ENCODE measurements around the gene MOSPD2.

MOSPD2 gene

DNA sequence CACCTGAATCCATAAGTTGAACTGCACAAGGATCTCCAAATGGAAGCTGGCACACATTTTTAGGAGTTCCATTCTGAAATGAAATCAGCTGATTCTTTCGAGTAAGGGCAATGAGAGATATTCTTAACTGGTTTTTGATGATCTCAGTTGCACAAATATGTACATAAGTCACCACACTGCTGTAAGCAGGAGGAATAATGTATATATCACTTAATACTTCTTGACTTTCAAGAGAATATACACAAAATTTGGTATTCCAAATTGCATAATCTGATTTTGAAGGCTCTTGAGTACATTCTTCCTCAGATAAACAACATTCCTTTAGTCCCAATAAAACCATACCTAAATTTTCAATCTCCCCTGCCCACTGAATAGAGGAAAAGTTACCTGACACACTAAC, 8.6 kb upstream of the MOSPD2 start:
- H3K36me3 ChIP-seq (ENCODE audit: control insufficient read depth, insufficient read depth, low read length) = no peaks in the 10 kb centered on the region
- no peaks in the 10 kb centered on the region for H3K4me1 ChIP-seq
- H3K9me3 ChIP-seq (ENCODE audit: control insufficient read depth, low read length) = no peaks in the 10 kb centered on the region
- H3K27ac ChIP-seq = no peak overlapping the region
- no peak overlapping the region for H3K4me2 ChIP-seq (ENCODE audit: low read length)
- no peaks in the 10 kb centered on the region for H3K27me3 ChIP-seq (ENCODE audit: control insufficient read depth, insufficient read depth, low read length)
- H3K9ac ChIP-seq = no peak overlapping the region
- H3K79me2 ChIP-seq = no peaks in the 10 kb centered on the region
- no peak overlapping the region for H3K4me3 ChIP-seq (ENCODE audit: low read depth, low read length)
- H2AFZ ChIP-seq = no peak overlapping the region
- TF ChIP-seq, protein P1, sequence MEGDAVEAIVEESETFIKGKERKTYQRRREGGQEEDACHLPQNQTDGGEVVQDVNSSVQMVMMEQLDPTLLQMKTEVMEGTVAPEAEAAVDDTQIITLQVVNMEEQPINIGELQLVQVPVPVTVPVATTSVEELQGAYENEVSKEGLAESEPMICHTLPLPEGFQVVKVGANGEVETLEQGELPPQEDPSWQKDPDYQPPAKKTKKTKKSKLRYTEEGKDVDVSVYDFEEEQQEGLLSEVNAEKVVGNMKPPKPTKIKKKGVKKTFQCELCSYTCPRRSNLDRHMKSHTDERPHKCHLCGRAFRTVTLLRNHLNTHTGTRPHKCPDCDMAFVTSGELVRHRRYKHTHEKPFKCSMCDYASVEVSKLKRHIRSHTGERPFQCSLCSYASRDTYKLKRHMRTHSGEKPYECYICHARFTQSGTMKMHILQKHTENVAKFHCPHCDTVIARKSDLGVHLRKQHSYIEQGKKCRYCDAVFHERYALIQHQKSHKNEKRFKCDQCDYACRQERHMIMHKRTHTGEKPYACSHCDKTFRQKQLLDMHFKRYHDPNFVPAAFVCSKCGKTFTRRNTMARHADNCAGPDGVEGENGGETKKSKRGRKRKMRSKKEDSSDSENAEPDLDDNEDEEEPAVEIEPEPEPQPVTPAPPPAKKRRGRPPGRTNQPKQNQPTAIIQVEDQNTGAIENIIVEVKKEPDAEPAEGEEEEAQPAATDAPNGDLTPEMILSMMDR (IDR thresholded peaks at IDR 0.05) = no peak

DNA sequence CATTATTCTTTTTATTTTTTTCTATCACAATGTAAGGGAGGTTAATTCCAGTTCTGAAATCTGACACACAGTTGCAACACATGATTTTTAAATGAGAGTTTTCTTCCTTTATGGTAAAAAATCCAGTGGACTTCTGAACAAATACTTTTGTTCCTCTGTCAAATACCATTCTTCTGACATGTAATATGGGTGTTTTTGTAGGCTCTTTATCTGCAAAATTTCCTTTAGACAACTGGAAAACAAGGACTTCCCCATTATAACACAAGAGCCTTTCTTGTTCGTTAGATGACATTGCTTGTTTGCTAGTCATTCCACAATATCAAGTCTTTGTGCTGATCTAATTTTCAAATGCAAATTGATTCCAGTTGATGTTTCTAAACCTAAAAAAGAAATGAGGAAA, 8.0 kb upstream of the MOSPD2 start:
- no peaks in the 10 kb centered on the region for H3K36me3 ChIP-seq (ENCODE audit: control insufficient read depth, insufficient read depth, low read length)
- H2AFZ ChIP-seq = no peak overlapping the region
- H3K4me3 ChIP-seq (ENCODE audit: low read depth, low read length) = no peak overlapping the region
- TF ChIP-seq, protein P1 (IDR thresholded peaks at IDR 0.05) = no peak
- H3K9me3 ChIP-seq (ENCODE audit: control insufficient read depth, low read length) = no peaks in the 10 kb centered on the region
- H3K27ac ChIP-seq = no peak overlapping the region
- no peaks in the 10 kb centered on the region for H3K79me2 ChIP-seq
- no peak overlapping the region for H3K9ac ChIP-seq
- H3K4me1 ChIP-seq = no peaks in the 10 kb centered on the region
- no peak overlapping the region for H3K4me2 ChIP-seq (ENCODE audit: low read length)
- no peaks in the 10 kb centered on the region for H3K27me3 ChIP-seq (ENCODE audit: control insufficient read depth, insufficient read depth, low read length)

DNA sequence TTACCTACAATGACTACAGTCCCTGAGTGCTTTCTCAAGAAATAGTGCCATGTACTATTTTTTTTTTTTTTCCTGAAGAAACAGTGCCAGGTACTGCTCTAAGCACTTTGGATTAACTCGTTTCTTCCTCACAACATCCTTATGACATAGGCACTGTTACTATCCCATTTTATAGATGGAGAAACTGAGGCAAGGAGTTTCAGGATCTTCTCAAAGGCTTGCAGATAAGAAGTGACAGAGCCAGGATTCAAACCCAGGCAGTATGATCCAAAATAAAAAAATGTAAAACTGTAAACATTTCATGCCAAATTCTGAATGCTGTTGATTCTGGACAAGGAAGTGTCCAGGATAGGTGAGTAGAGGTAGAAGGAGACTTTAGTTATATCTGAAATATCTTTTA, 1.5 kb upstream of the MOSPD2 start:
- no peaks in the 10 kb centered on the region for H3K36me3 ChIP-seq (ENCODE audit: control insufficient read depth, insufficient read depth, low read length)
- no peak overlapping the region for H3K4me2 ChIP-seq (ENCODE audit: low read length)
- H3K9ac ChIP-seq = no peak overlapping the region
- H3K79me2 ChIP-seq = no peaks in the 10 kb centered on the region
- H3K9me3 ChIP-seq (ENCODE audit: control insufficient read depth, low read length) = no peaks in the 10 kb centered on the region
- no peak overlapping the region for H3K4me3 ChIP-seq (ENCODE audit: low read depth, low read length)
- no peaks in the 10 kb centered on the region for H3K27me3 ChIP-seq (ENCODE audit: control insufficient read depth, insufficient read depth, low read length)
- TF ChIP-seq, protein P1 (IDR thresholded peaks at IDR 0.05) = no peak
- H3K4me1 ChIP-seq = no peaks in the 10 kb centered on the region
- no peak overlapping the region for H2AFZ ChIP-seq
- no peak overlapping the region for H3K27ac ChIP-seq

DNA sequence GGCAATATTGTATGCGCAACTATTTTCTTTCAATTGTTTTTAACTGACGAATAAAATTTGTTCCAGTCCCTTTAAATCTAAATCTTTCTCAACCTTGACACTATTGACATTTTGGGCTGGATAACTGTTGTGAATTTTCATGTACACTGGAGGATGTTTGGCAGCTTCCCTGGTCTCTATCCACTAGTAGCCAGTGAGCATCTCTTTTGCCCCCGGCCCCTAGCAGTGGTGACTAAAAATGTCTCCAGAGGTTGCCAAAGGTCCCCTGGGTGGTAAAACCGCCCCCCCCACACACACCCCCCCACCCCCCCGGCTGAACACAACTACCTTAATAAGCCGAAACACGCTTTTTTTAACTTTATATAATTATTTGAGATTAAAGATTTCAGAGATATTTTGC, 866 bp upstream of the MOSPD2 start:
- no peak overlapping the region for H3K9ac ChIP-seq
- H3K27ac ChIP-seq = no peak overlapping the region
- H3K27me3 ChIP-seq (ENCODE audit: control insufficient read depth, insufficient read depth, low read length) = no peaks in the 10 kb centered on the region
- peak overlapping the region; percentile 43 for H2AFZ ChIP-seq
- no peaks in the 10 kb centered on the region for H3K4me1 ChIP-seq
- H3K36me3 ChIP-seq (ENCODE audit: control insufficient read depth, insufficient read depth, low read length) = no peaks in the 10 kb centered on the region
- no peaks in the 10 kb centered on the region for H3K79me2 ChIP-seq
- peak overlapping the region; percentile 41 for H3K4me3 ChIP-seq (ENCODE audit: low read depth, low read length)
- no peaks in the 10 kb centered on the region for H3K9me3 ChIP-seq (ENCODE audit: control insufficient read depth, low read length)
- peak overlapping the region; percentile 80 for H3K4me2 ChIP-seq (ENCODE audit: low read length)
- TF ChIP-seq, protein P1 (IDR thresholded peaks at IDR 0.05) = no peak

DNA sequence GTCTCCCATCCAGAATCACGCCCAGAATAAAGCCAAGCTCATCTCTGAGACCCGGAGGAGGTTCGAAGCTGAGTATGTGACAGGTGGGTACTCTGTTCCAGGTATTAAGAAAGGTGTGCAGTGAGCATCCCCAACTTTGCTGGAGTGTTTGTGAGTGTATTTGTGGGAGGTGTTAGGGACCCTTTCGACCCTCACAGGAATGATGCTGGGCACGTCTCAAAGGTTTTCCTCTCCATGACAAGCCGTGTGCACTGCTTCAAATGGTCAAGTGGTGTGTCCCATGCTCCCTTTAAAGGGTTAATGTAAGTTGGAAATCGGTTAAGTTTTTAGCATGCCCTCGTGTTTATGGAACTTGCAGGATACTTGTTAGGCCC, 442 bp downstream of the MOSPD2 start:
- Histone ChIP-seq H3K4me3 (ENCODE audit: low read depth, low read length) (peak overlapping the region; percentile 78), H3K27me3 (ENCODE audit: control insufficient read depth, insufficient read depth, low read length) (no peaks in the 10 kb centered on the region), H3K27ac (peak overlapping the region; percentile 72), H3K4me1 (no peaks in the 10 kb centered on the region), H3K79me2 (no peaks in the 10 kb centered on the region), H2AFZ (peak overlapping the region; percentile 90), H3K9me3 (ENCODE audit: control insufficient read depth, low read length) (no peaks in the 10 kb centered on the region), H3K9ac (peak overlapping the region; percentile 67), H3K4me2 (ENCODE audit: low read length) (peak overlapping the region; percentile 66), H3K36me3 (ENCODE audit: control insufficient read depth, insufficient read depth, low read length) (no peaks in the 10 kb centered on the region)
- TF ChIP-seq, protein P1 (IDR thresholded peaks at IDR 0.05) = no peak
